ENCODE results near the gene GRIK2. TPM values are rescaled to one million over a fixed set of nuclear protein-coding genes. Genes with fewer than 3 reads are reported as not detected.

Gene GRIK2
- total RNA-seq, 1 experiment from 2014 or later, result 0.55 TPM

DNA sequence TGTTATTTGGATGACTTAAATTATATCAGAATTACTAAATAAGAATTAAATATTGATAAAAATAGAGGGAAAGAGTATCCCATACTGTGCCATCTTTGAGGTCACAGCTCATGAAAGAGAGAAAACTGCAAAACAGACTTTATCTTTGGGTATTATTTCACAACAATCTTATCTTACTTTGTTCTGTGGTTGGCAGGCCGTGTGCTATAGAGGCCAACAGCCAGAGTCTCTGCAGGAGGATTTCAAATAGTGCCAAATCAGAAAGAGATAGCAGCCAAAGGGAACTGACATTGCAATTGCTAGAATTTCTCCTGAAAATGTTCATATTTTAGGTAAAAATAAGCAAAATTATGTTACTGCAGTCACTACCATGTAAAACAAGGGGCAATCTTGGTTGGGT, 354.2 kb downstream of the GRIK2 start:
- no peak overlapping the region for H3K27ac ChIP-seq (ENCODE audit: low read length)
- intact Hi-C loops (cut with micrococcal nuclease), result no loop called here
- no peaks in the 10 kb centered on the region for H4K20me1 ChIP-seq (ENCODE audit: low read length)
- no peaks in the 10 kb centered on the region for H3F3A ChIP-seq (ENCODE audit: low read length, unreplicated experiment)
- no peaks in the 10 kb centered on the region for H3K4me1 ChIP-seq (ENCODE audit: insufficient read depth, low read length)
- POLR2A ChIA-PET (ENCODE audit: unreplicated experiment), result no interaction called here
- BruUV-seq (replicated peaks), result no TSS peak
- no peak overlapping the region for H3K9ac ChIP-seq (ENCODE audit: low read length)
- H3K4me2 ChIP-seq (ENCODE audit: low read length), result no peak overlapping the region
- H3K36me3 ChIP-seq (ENCODE audit: low read depth, low read length), result no peaks in the 10 kb centered on the region
- CTCF ChIA-PET, result no interaction called here
- TF ChIP-seq EZH2 (IDR thresholded peaks at IDR 0.05; ENCODE audit: low read length, unreplicated experiment) (no peak), EZH2phosphoT487 (IDR thresholded peaks at IDR 0.05; ENCODE audit: borderline replicate concordance, low read length) (no peak)
- TF ChIP-seq, protein P1, sequence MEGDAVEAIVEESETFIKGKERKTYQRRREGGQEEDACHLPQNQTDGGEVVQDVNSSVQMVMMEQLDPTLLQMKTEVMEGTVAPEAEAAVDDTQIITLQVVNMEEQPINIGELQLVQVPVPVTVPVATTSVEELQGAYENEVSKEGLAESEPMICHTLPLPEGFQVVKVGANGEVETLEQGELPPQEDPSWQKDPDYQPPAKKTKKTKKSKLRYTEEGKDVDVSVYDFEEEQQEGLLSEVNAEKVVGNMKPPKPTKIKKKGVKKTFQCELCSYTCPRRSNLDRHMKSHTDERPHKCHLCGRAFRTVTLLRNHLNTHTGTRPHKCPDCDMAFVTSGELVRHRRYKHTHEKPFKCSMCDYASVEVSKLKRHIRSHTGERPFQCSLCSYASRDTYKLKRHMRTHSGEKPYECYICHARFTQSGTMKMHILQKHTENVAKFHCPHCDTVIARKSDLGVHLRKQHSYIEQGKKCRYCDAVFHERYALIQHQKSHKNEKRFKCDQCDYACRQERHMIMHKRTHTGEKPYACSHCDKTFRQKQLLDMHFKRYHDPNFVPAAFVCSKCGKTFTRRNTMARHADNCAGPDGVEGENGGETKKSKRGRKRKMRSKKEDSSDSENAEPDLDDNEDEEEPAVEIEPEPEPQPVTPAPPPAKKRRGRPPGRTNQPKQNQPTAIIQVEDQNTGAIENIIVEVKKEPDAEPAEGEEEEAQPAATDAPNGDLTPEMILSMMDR (conservative IDR thresholded peaks at IDR 0.05; ENCODE audit: low read depth, low read length), result no peak
- no peak for DNase-seq
- no peaks in the 10 kb centered on the region for H3K79me2 ChIP-seq (ENCODE audit: low read length)
- H3K9me2 ChIP-seq (replicated peaks; ENCODE audit: low read length), result no peaks in the 10 kb centered on the region
- ATAC-seq, result no peak
- no peaks in the 10 kb centered on the region for H3K9me3 ChIP-seq (ENCODE audit: low read length)
- H3K27me3 ChIP-seq (ENCODE audit: low read length), result no peaks in the 10 kb centered on the region
- no peak overlapping the region for H2AFZ ChIP-seq (ENCODE audit: low read length)
- no peak overlapping the region for H3K4me3 ChIP-seq (ENCODE audit: low read length)

DNA sequence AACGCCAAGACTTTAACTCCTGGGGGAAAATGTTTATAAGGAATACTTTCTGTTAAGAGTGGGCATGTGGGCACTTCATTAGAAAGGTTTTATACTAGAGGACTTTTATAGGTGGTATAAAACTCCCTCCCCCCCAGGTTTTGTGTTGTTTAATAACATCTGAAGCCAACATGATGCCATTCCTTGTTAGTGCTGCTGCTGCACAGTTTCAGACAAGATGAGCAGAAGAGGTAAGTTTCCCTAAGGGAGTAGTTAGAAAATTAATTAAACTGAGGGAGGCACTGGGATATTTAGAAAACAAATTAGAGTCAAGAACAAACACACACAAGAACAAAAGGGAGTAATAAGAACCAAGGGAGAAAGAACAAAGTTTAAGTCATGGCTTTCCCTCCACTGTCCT, 362.4 kb downstream of the GRIK2 start:
- no peak overlapping the region for H3K4me2 ChIP-seq (ENCODE audit: low read length)
- intact Hi-C loops (cut with micrococcal nuclease), result no loop called here
- no peaks in the 10 kb centered on the region for H3K9me3 ChIP-seq (ENCODE audit: low read length)
- DNase-seq, result no peak
- H4K20me1 ChIP-seq (ENCODE audit: low read length), result no peaks in the 10 kb centered on the region
- no peak overlapping the region for H3K27ac ChIP-seq (ENCODE audit: low read length)
- H3K4me1 ChIP-seq (ENCODE audit: insufficient read depth, low read length), result peaks cover 3% of the 10 kb centered on the region; the same call in 1 of the 2 replicates
- TF ChIP-seq EZH2 (IDR thresholded peaks at IDR 0.05; ENCODE audit: low read length, unreplicated experiment), result no peak
- POLR2A ChIA-PET (ENCODE audit: unreplicated experiment), result no interaction called here
- no peaks in the 10 kb centered on the region for H3F3A ChIP-seq (ENCODE audit: low read length, unreplicated experiment)
- no peaks in the 10 kb centered on the region for H3K9me2 ChIP-seq (replicated peaks; ENCODE audit: low read length)
- no TSS peak for BruUV-seq (replicated peaks)
- no peak overlapping the region for H3K9ac ChIP-seq (ENCODE audit: low read length)
- CTCF ChIA-PET, result no interaction called here
- H3K27me3 ChIP-seq (ENCODE audit: low read length), result no peaks in the 10 kb centered on the region
- no peak overlapping the region for H3K4me3 ChIP-seq (ENCODE audit: low read length)
- ATAC-seq, result no peak
- no peak overlapping the region for H2AFZ ChIP-seq (ENCODE audit: low read length)
- H3K79me2 ChIP-seq (ENCODE audit: low read length), result no peaks in the 10 kb centered on the region
- no peaks in the 10 kb centered on the region for H3K36me3 ChIP-seq (ENCODE audit: low read depth, low read length)

DNA sequence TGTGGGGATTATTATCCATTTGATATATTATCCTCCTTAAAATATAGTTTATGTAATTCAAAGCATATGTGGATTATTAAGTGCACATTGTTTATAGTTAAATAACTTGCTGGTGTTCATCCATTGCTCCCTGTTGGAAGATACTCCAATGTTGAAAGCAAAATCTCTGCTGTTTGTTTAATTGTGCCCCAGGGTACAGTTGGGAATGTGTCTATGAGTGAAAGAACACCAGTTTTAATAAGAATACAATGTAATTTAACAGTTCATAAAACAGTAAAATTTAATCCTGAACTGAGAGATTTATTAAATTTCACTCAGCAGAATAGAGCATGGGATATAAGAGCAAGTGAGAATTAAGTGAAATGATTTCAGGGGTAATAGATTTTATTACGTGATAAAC, 364.9 kb downstream of the GRIK2 start:
- ChIA-PET CTCF (no interaction called here), POLR2A (ENCODE audit: unreplicated experiment) (no interaction called here)
- ATAC-seq (no peak), DNase-seq (no peak)
- no peaks in the 10 kb centered on the region for H3K9me2 ChIP-seq (replicated peaks; ENCODE audit: low read length)
- H3K36me3 ChIP-seq (ENCODE audit: low read depth, low read length), result no peaks in the 10 kb centered on the region
- H3K79me2 ChIP-seq (ENCODE audit: low read length), result no peaks in the 10 kb centered on the region
- no peak overlapping the region for H2AFZ ChIP-seq (ENCODE audit: low read length)
- BruUV-seq (replicated peaks), result no TSS peak
- H3K9me3 ChIP-seq (ENCODE audit: low read length), result no peaks in the 10 kb centered on the region
- peaks cover 5% of the 10 kb centered on the region; the same call in 1 of the 2 replicates for H3K4me1 ChIP-seq (ENCODE audit: insufficient read depth, low read length)
- no peak overlapping the region for H3K9ac ChIP-seq (ENCODE audit: low read length)
- intact Hi-C loops (cut with micrococcal nuclease), result no loop called here
- no peak overlapping the region for H3K27ac ChIP-seq (ENCODE audit: low read length)
- TF ChIP-seq EZH2phosphoT487 (IDR thresholded peaks at IDR 0.05; ENCODE audit: borderline replicate concordance, low read length) (no peak), EZH2 (IDR thresholded peaks at IDR 0.05; ENCODE audit: low read length, unreplicated experiment) (no peak)
- TF ChIP-seq, protein P1 (conservative IDR thresholded peaks at IDR 0.05; ENCODE audit: low read depth, low read length), result no peak
- H3K4me3 ChIP-seq (ENCODE audit: low read length), result no peak overlapping the region
- H3F3A ChIP-seq (ENCODE audit: low read length, unreplicated experiment), result no peaks in the 10 kb centered on the region
- H4K20me1 ChIP-seq (ENCODE audit: low read length), result no peaks in the 10 kb centered on the region
- no peaks in the 10 kb centered on the region for H3K27me3 ChIP-seq (ENCODE audit: low read length)
- H3K4me2 ChIP-seq (ENCODE audit: low read length), result no peak overlapping the region
